ENCODE data around the gene BCAS1. TPM values are rescaled to one million over a fixed set of nuclear protein-coding genes. Genes with fewer than 3 reads are reported as not detected.

Gene BCAS1
- total RNA-seq, 4 donors from 2014 or later, result not detected

GRCh38 chr20:54093423-54094267, 23.3 kb upstream of the BCAS1 start:
- TF ChIP-seq CTCF (IDR thresholded peaks at IDR 0.05; ENCODE audit: low read depth), result no peak

GRCh38 chr20:54092021-54092420, 21.6 kb upstream of the BCAS1 start:
- TF ChIP-seq CTCF (IDR thresholded peaks at IDR 0.05; ENCODE audit: low read depth), result no peak

GRCh38 chr20:54091120-54091480, 20.7 kb upstream of the BCAS1 start:
- TF ChIP-seq CTCF (IDR thresholded peaks at IDR 0.05; ENCODE audit: low read depth), result no peak

GRCh38 chr20:54090230-54091119, 20.1 kb upstream of the BCAS1 start:
- no peak for TF ChIP-seq CTCF (IDR thresholded peaks at IDR 0.05; ENCODE audit: low read depth)

- no peak for TF ChIP-seq CTCF (IDR thresholded peaks at IDR 0.05; ENCODE audit: low read depth)
Observed at GRCh38 chr20:54088430-54088829, 18.0 kb upstream of the BCAS1 start.

- TF ChIP-seq CTCF (IDR thresholded peaks at IDR 0.05; ENCODE audit: low read depth), result no peak
Observed at GRCh38 chr20:54086507-54087039, 16.2 kb upstream of the BCAS1 start.

- no peak for TF ChIP-seq CTCF (IDR thresholded peaks at IDR 0.05; ENCODE audit: low read depth)
Observed at GRCh38 chr20:54085910-54086309, 15.5 kb upstream of the BCAS1 start.

Data from subcutaneous adipose tissue (tissue), 4 donors.